ENCODE data around the gene ARID5B. TPM values are rescaled to one million over a fixed set of nuclear protein-coding genes. Genes with fewer than 3 reads are reported as not detected.

Gene ARID5B
- total RNA-seq, 1 experiment from 2014 or later: 2.3 TPM

- no peaks in the 10 kb centered on the region for H3K27me3 Mint-ChIP-seq (ENCODE audit: low read depth)
- no peak overlapping the region for H3K4me3 Mint-ChIP-seq
- ATAC-seq: no peak
- no peak overlapping the region for H3K27ac Mint-ChIP-seq
- TF ChIP-seq SMAD3 (CRISPR knock-in tag; IDR thresholded peaks at IDR 0.05; ENCODE audit: borderline replicate concordance) (no peak), FOXP4 (CRISPR knock-in tag; IDR thresholded peaks at IDR 0.05) (no peak)
- CTCF ChIA-PET: no interaction called here
- DNase-seq (ENCODE audit: low spot score): no peak
- no peaks in the 10 kb centered on the region for H3K9me3 Mint-ChIP-seq
- no peaks in the 10 kb centered on the region for H3K36me3 Mint-ChIP-seq
- POLR2A ChIA-PET: no interaction called here
- no peaks in the 10 kb centered on the region for H3K4me1 Mint-ChIP-seq
Observed at GRCh38 chr10:62082271-62082656, 180.8 kb downstream of the ARID5B start.

- POLR2A ChIA-PET: interaction anchor here (0.6 kb wide), 1 partner anchor 57 kb away, joined by 3 read pairs; no protein-coding TSS in a partner anchor
Observed at GRCh38 chr10:62082729-62083411, 181.4 kb downstream of the ARID5B start.

More at GRCh38 chr10:62082729-62083411, 181.4 kb downstream of the ARID5B start:
- TF ChIP-seq ATF6 (CRISPR knock-in tag; IDR thresholded peaks at IDR 0.05) (no peak), ZBTB21 (CRISPR knock-in tag; IDR thresholded peaks at IDR 0.05; ENCODE audit: borderline replicate concordance) (no peak), HMGA2 (CRISPR knock-in tag; IDR thresholded peaks at IDR 0.05) (no peak), NR3C1 (CRISPR knock-in tag; conservative IDR thresholded peaks at IDR 0.05; ENCODE audit: low read depth) (no peak), CREM (CRISPR knock-in tag; IDR thresholded peaks at IDR 0.05) (no peak), AR (CRISPR knock-in tag; IDR thresholded peaks at IDR 0.05) (no peak), ZNF121 (CRISPR knock-in tag; IDR thresholded peaks at IDR 0.05) (no peak), HMGXB4 (CRISPR knock-in tag; IDR thresholded peaks at IDR 0.05) (no peak), CBFB (CRISPR knock-in tag; IDR thresholded peaks at IDR 0.05; ENCODE audit: low read depth) (no peak), EMX1 (CRISPR knock-in tag; IDR thresholded peaks at IDR 0.05) (no peak), FOXJ3 (CRISPR knock-in tag; IDR thresholded peaks at IDR 0.05; ENCODE audit: borderline replicate concordance) (no peak), SP1 (CRISPR knock-in tag; conservative IDR thresholded peaks at IDR 0.05) (no peak), MLX (CRISPR knock-in tag; IDR thresholded peaks at IDR 0.05) (no peak), KAT7 (CRISPR knock-in tag; IDR thresholded peaks at IDR 0.05; ENCODE audit: borderline replicate concordance) (no peak), CREB1 (CRISPR knock-in tag; IDR thresholded peaks at IDR 0.05) (no peak), ZNF671 (CRISPR knock-in tag; IDR thresholded peaks at IDR 0.05) (no peak), MAX (CRISPR knock-in tag; IDR thresholded peaks at IDR 0.05) (no peak), ELF4 (CRISPR knock-in tag; IDR thresholded peaks at IDR 0.05; ENCODE audit: low read depth) (no peak)
- H3K4me1 Mint-ChIP-seq: no peaks in the 10 kb centered on the region
- no peaks in the 10 kb centered on the region for H3K9me3 Mint-ChIP-seq
- no peak overlapping the region for H3K4me3 Mint-ChIP-seq
- DNase-seq (ENCODE audit: low spot score) (no peak), ATAC-seq (no peak)
- no peak overlapping the region for H3K27ac Mint-ChIP-seq
- CTCF ChIA-PET: interaction anchor here (0.6 kb wide), 1 partner anchor 201 kb away, joined by 4 read pairs; no protein-coding TSS in a partner anchor
- no peaks in the 10 kb centered on the region for H3K36me3 Mint-ChIP-seq
- no peaks in the 10 kb centered on the region for H3K27me3 Mint-ChIP-seq (ENCODE audit: low read depth)

Measured in WTC11 (cell line).